Thymus (tissue), 14 donors: ENCODE data around the gene UNC13B. TPM values are rescaled to one million over a fixed set of nuclear protein-coding genes. Genes with fewer than 3 reads are reported as not detected.

Source experiments
- DNase-seq, 9 donors: peaks; one replicate each; pipeline ENCODE4 v3.0.0-alpha.2; 2013; ENCODE audit warnings: low spot score in 9 of 9, low read depth in 6 of 9, missing footprints in 1 of 9
- H3K27ac ChIP-seq, 2 donors: one replicate each; pipeline ENCODE4 v1.5.1; 2013; ENCODE audit warnings: control low read depth in 1 of 2, low read depth in 1 of 2, low read length in 1 of 2, mild to moderate bottlenecking in 1 of 2, moderate library complexity in 1 of 2
- H3K27me3 ChIP-seq, 2 donors: one replicate each; pipeline ENCODE4 v1.5.1; 2013; ENCODE audit warnings: low read length in 1 of 2; ENCODE audit not compliant: control insufficient read depth in 2 of 2, insufficient read depth in 1 of 2
- H3K36me3 ChIP-seq, 2 donors: one replicate each; pipeline ENCODE4 v1.5.1; 2013; ENCODE audit warnings: low read length in 1 of 2, mild to moderate bottlenecking in 1 of 2, moderate library complexity in 1 of 2; ENCODE audit not compliant: control insufficient read depth in 2 of 2, insufficient read depth in 2 of 2
- H3K4me1 ChIP-seq, 2 donors: one replicate each; pipeline ENCODE4 v1.5.1; 2013; ENCODE audit warnings: low read length in 2 of 2; ENCODE audit not compliant: control insufficient read depth in 2 of 2, insufficient read depth in 2 of 2
- H3K4me3 ChIP-seq, 2 donors: one replicate each; pipeline ENCODE4 v1.5.1; 2013; ENCODE audit warnings: low read length in 2 of 2, control low read depth in 1 of 2, mild to moderate bottlenecking in 1 of 2
- H3K9me3 ChIP-seq, 2 donors: one replicate each; pipeline ENCODE4 v1.5.1; 2013; ENCODE audit warnings: low read length in 1 of 2, mild to moderate bottlenecking in 1 of 2; ENCODE audit not compliant: control insufficient read depth in 2 of 2, insufficient read depth in 1 of 2
- WGBS: extraction: QIAGEN DNeasy Blood & Tissue Kit; methylation state at CpG from one replicate; pipeline ENCODE4 v1.1.7; 2013; 5-methylcytosine and 5-hydroxymethylcytosine counted together
- long read RNA-seq, 10 donors: transcript quantifications; one replicate each; lab custom pipeline, GENCODE V29; 2026
- polyA plus RNA-seq: library from polyadenylated mRNA; stranded (reverse); fragments of 200-250 nt; gene quantifications from one replicate; pipeline ENCODE4 v1.2.3, GENCODE V29; 2013
- total RNA-seq: library from RNA; stranded (reverse); fragments of 120-200 nt; gene quantifications from one replicate; pipeline ENCODE4 v1.2.4, GENCODE V29; 2013
- donor health status: healthy.

Gene UNC13B
- total RNA-seq, result 3.5 TPM
- 6.9 TPM for polyA plus RNA-seq
- long read RNA-seq, donor 1, result 0 reads
- long read RNA-seq, donor 2, result 0 reads
- long read RNA-seq, donor 3, result 0 reads
- long read RNA-seq, donor 4, result 0 reads
- long read RNA-seq, donor 5, result 0 reads
- long read RNA-seq, donor 6, full-length matches to known transcripts, result 1 of 1 reads
- long read RNA-seq, donor 6, partial matches to known transcripts, result 0 of 1 reads
- long read RNA-seq, donor 6, other reads (novel, unspliced or antisense), result 0 of 1 reads
- long read RNA-seq, donor 7, result 0 reads
- long read RNA-seq, donor 8, result 0 reads
- long read RNA-seq, donor 9, result 0 reads
- long read RNA-seq, donor 10, result 0 reads

DNA sequence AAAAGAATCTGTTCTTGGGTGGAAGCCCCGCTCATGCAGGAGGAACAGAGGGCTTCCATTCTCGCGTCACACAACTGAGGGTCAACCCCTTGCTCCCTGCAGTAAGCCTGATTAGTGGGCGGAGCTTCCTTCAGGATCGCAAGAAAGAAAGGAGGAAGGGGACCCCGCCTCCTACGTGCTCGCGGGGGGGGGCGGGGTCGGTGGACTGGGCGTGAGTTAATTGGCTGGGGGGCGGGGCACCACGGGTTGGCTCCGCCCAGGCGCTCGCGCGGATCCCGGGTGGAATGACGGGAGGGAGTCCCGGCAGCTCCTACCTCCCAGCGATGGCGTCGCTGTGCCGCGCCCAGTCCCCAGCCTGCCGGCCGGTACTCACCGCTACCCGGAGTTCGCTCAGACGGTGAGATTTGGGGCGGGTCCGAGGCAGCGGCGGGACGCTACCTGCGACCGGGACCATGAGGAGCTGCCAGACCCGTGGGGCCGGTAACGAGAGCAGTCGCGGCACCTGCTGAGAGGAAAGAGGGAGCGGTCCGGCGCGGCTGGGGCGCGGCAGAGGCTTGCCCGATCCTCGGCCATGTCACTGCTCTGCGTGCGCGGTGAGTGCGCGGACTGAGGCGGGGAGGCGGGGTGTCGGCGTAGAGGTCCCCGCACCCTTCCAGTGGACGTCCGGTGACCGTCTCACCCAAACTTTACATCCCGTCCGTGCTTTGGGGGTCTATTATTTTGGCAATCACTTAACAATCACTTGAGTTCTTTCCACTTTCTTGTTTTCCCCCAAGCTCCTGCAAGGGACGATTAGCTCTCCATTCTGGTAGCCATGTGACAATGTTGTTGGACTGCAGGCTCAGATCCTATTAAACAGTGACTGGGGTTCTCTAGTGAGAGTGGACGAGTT, at the start of gene UNC13B:
Gene UNC13B (plus strand): TSS at position 297 of the 892 bp plus-strand sequence. CDS start 275 bp downstream, at position 572.
- H3K27me3 ChIP-seq, result peaks cover 9 to 29% of the 10 kb centered on the region in 2 donors
- no peak within 1 kb of the TSS for H3K27ac ChIP-seq
- peak within 1 kb of the TSS; percentile 49 to 54 for H3K4me3 ChIP-seq
- H3K36me3 ChIP-seq, result no peaks in the 10 kb centered on the region
- DNase-seq, result peak; percentile 11 to 69 (median 44)
- under 1% methylated on average over 70 of the region's 70 CpGs for WGBS
- peaks cover 2 to 4% of the 10 kb centered on the region in 2 donors for H3K4me1 ChIP-seq
- H3K9me3 ChIP-seq, result no peaks in the 10 kb centered on the region

GRCh38 chr9:35112257-35113020, 49.4 kb upstream of the UNC13B start:
- DNase-seq, result no peak
- Histone ChIP-seq H3K36me3 (peaks cover 8 to 10% of the 10 kb centered on the region in 2 donors), H3K27ac (peak overlapping the region; percentile 20 to 40), H3K9me3 (peaks cover 0 to 1% of the 10 kb centered on the region in 2 donors), H3K27me3 (peaks cover 0 to 4% of the 10 kb centered on the region in 2 donors), H3K4me1 (peaks cover 40 to 62% of the 10 kb centered on the region in 2 donors), H3K4me3 (no peak overlapping the region)
- 97% methylated on average over 3 of the region's 3 CpGs for WGBS

- H3K36me3 ChIP-seq, result no peaks in the 10 kb centered on the region
- H3K4me3 ChIP-seq, result peak overlapping the region; percentile 63
- DNase-seq, result peak; percentile 53 to 93 (median 77)
- 2% methylated on average over 5 of the region's 5 CpGs for WGBS
- peaks cover 40 to 62% of the 10 kb centered on the region in 2 donors for H3K4me1 ChIP-seq
- H3K27ac ChIP-seq, result peak overlapping the region; percentile 69 to 89
- H3K27me3 ChIP-seq, result peaks cover 0 to 4% of the 10 kb centered on the region in 2 donors
- no peaks in the 10 kb centered on the region for H3K9me3 ChIP-seq
Measured at GRCh38 chr9:35114113-35114839, 47.5 kb upstream of the UNC13B start.

DNA sequence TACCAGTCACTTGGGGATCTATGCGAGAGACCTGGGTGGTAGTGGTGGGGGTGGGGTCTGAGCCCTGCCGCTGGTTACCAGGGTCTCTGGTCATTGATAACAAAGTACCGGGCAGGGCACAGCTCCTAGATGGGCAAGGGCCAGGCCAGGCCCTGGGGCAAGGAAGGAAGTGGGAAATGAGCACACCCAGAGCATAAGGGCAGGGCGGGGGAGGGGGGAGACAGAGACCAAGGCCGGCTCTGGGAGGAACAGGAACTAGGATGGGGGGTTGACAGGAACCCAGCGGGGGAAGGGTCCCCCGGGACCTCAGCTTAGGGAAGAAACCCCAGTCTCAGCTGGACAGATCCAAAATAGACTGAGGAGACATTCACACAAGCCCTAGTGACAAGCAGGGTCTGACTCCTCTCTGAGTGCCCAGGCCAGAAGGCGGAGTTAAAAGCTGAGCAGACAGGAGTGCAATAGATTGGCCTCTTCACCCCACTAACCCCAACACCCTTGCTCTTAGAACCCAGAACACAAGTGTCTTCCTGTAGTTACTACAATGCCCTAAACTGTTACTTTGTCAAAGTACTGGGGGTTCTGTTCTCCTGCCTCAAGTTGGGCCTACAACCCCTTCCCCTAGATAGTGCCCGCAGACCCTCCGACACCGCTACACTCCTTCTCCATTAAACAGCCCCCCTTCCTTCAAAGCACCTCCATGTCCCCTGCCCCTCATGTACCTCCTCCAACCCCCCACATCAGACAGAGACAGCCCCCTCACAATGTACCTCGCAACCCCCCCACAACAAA, 46.8 kb upstream of the UNC13B start:
- no peaks in the 10 kb centered on the region for H3K36me3 ChIP-seq

GRCh38 chr9:35115680-35116538, 45.9 kb upstream of the UNC13B start, which contains the start of gene ATOSB:
Gene ATOSB (minus strand): TSS chr9:35115862. CDS start chr9:35108274, 7,588 bp downstream.
- under 1% methylated on average over 54 of the region's 54 CpGs for WGBS

More for the DNA sequence above, 46.8 kb upstream of the UNC13B start:
- Histone ChIP-seq H3K27ac (peak overlapping the region; percentile 69 to 89), H3K4me1 (peaks cover 40 to 62% of the 10 kb centered on the region in 2 donors), H3K4me3 (peak overlapping the region; percentile 63), H3K27me3 (peaks cover 0 to 4% of the 10 kb centered on the region in 2 donors), H3K9me3 (no peaks in the 10 kb centered on the region)
- DNase-seq, result peak in 6 of 9 donors; percentile 12 to 55 (median 30)
- 11% methylated on average over 12 of the region's 12 CpGs for WGBS

DNA sequence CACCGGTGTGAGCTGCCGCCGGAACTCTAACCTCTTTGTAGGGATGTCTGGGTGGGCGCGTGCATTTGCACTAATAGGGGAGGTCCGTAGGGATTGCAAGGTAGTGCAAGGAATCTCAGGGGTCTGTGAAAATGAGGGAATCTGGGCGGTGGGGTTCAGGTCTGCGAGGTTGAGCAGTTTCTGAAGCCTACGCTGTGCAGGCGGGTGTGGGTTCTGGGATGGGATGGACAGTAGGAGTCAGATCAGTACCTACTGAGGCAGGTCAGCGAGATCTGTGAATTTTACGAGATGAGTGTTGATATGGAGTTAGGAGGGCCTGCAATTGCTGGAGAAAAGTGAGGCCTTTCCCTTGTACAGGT, 45.3 kb upstream of the UNC13B start:
- no peaks in the 10 kb centered on the region for H3K9me3 ChIP-seq
- peak overlapping the region; percentile 69 to 89 for H3K27ac ChIP-seq
- no peaks in the 10 kb centered on the region for H3K36me3 ChIP-seq
- 1% methylated on average over 12 of the region's 12 CpGs for WGBS
- H3K27me3 ChIP-seq, result peaks cover 0 to 4% of the 10 kb centered on the region in 2 donors
- peak overlapping the region; percentile 63 for H3K4me3 ChIP-seq
- peak in 1 of 9 donors; percentile 29 for DNase-seq
- peaks cover 28 to 54% of the 10 kb centered on the region in 2 donors for H3K4me1 ChIP-seq

More at GRCh38 chr9:35115680-35116538, 45.9 kb upstream of the UNC13B start, which contains the start of gene ATOSB:
- peaks cover 31 to 57% of the 10 kb centered on the region in 2 donors for H3K4me1 ChIP-seq
- H3K27ac ChIP-seq, result peak within 1 kb of the TSS; percentile 69 to 89
- H3K9me3 ChIP-seq, result no peaks in the 10 kb centered on the region
- H3K36me3 ChIP-seq, result no peaks in the 10 kb centered on the region
- H3K4me3 ChIP-seq, result peak within 1 kb of the TSS; percentile 63
- peaks cover 0 to 4% of the 10 kb centered on the region in 2 donors for H3K27me3 ChIP-seq
- DNase-seq, result peak in 8 of 9 donors; percentile 59 to 83 (median 68)

- WGBS, result 35% methylated on average over 30 of the region's 30 CpGs
- Histone ChIP-seq H3K9me3 (no peaks in the 10 kb centered on the region), H3K4me1 (peaks cover 25 to 49% of the 10 kb centered on the region in 2 donors), H3K27ac (peak overlapping the region; percentile 69 to 89), H3K36me3 (no peaks in the 10 kb centered on the region), H3K27me3 (peaks cover 0 to 4% of the 10 kb centered on the region in 2 donors), H3K4me3 (peak overlapping the region in 1 of 2 donors; percentile 63)
- peak; percentile 78 to 96 (median 92) for DNase-seq
Measured at GRCh38 chr9:35116898-35117551, 44.8 kb upstream of the UNC13B start.
